WTC11 (cell line): Measurements from ENCODE around the gene AHSA1. TPM values are rescaled to one million over a fixed set of nuclear protein-coding genes. Genes with fewer than 3 reads are reported as not detected.

Source experiments
- ATAC-seq: fragments of 200-7000 bp; cut with Tn5 transposase; 2 replicates; pipeline ENCODE4 v1.10.0; 2021; ENCODE audit warnings: mild to moderate bottlenecking, moderate library complexity
- CTCF ChIA-PET: fragments of 300-600 bp; sonication (Branson Sonifier 250); formaldehyde crosslinking; loops from one replicate; lab custom pipeline; 2021; ENCODE audit warnings: antibody characterized with exemption; lab: Charles Lee
- POLR2A ChIA-PET: fragments of 350-600 bp; sonication (Branson Sonifier 250); formaldehyde crosslinking; loops from one replicate; lab custom pipeline; 2021; ENCODE audit warnings: antibody characterized with exemption; lab: Charles Lee
- DNase-seq: peaks from one replicate; pipeline ENCODE4 v3.0.0; 2021; ENCODE audit warnings: low spot score
- H3K27ac Mint-ChIP-seq: 2 replicates; pipeline ENCODE4 v1.8.0; 2021; ENCODE audit warnings: mixed read lengths
- H3K27me3 Mint-ChIP-seq: 2 replicates; pipeline ENCODE4 v1.8.0; 2021; ENCODE audit warnings: low read depth, mild to moderate bottlenecking, moderate library complexity, mixed read lengths
- H3K36me3 Mint-ChIP-seq: 2 replicates; pipeline ENCODE4 v1.8.0; 2021; ENCODE audit warnings: mixed read lengths
- H3K4me1 Mint-ChIP-seq: 2 replicates; pipeline ENCODE4 v1.8.0; 2022; ENCODE audit warnings: mixed read lengths
- H3K4me3 Mint-ChIP-seq: 2 replicates; pipeline ENCODE4 v1.8.0; 2021; ENCODE audit warnings: mild to moderate bottlenecking, moderate library complexity, mixed read lengths
- H3K9me3 Mint-ChIP-seq: 2 replicates; pipeline ENCODE4 v1.8.0; 2021; ENCODE audit warnings: mixed read lengths
- CBFB ChIP-seq: sonication (generic); formaldehyde crosslinking; IDR thresholded peaks from 2 replicates; pipeline ENCODE4 v1.8.1; 2022; ENCODE audit warnings: mild to moderate bottlenecking, low read depth, missing genetic modification reagents
- GRHL2 ChIP-seq: fragments of 250-450 bp; sonication (Bioruptor Pico); IDR thresholded peaks from 2 replicates; pipeline ENCODE4 v1.8.0; 2022; ENCODE audit warnings: mild to moderate bottlenecking, moderate library complexity; ENCODE audit not compliant: insufficient replicate concordance, severe bottlenecking
- IRF2 ChIP-seq: sonication (generic); formaldehyde crosslinking; IDR thresholded peaks from 2 replicates; pipeline ENCODE4 v1.8.0; 2022; ENCODE audit warnings: low read depth, missing genetic modification reagents, borderline replicate concordance
- JUN ChIP-seq: sonication (generic); formaldehyde crosslinking; IDR thresholded peaks from 2 replicates; pipeline ENCODE4 v1.8.0; 2023; ENCODE audit warnings: mild to moderate bottlenecking, missing genetic modification reagents
- MXD4 ChIP-seq: fragments of 250-450 bp; sonication (Bioruptor Pico); IDR thresholded peaks from 2 replicates; pipeline ENCODE4 v1.8.0; 2021; ENCODE audit warnings: mild to moderate bottlenecking, moderate library complexity, borderline replicate concordance
- NFE2L1 ChIP-seq: sonication (generic); formaldehyde crosslinking; IDR thresholded peaks from 2 replicates; pipeline ENCODE4 v1.8.1; 2023; ENCODE audit warnings: missing genetic modification reagents
- NR2C2 ChIP-seq: sonication (generic); formaldehyde crosslinking; IDR thresholded peaks from 2 replicates; pipeline ENCODE4 v1.8.0; 2022; ENCODE audit warnings: mild to moderate bottlenecking, missing genetic modification reagents
- NR3C1 ChIP-seq: sonication (generic); formaldehyde crosslinking; conservative IDR thresholded peaks from 2 replicates; pipeline ENCODE4 v1.8.1; 2023; ENCODE audit warnings: low read depth, mild to moderate bottlenecking, missing genetic modification reagents
- RELA ChIP-seq: sonication (generic); formaldehyde crosslinking; IDR thresholded peaks from 2 replicates; pipeline ENCODE4 v1.8.1; 2022; ENCODE audit warnings: missing genetic modification reagents, mild to moderate bottlenecking, borderline replicate concordance
- SOX15 ChIP-seq: fragments of 250-450 bp; sonication (Bioruptor Pico); IDR thresholded peaks from 2 replicates; pipeline ENCODE4 v1.9.0; 2021; ENCODE audit warnings: mild to moderate bottlenecking
- SP1 ChIP-seq: sonication (generic); formaldehyde crosslinking; conservative IDR thresholded peaks from 2 replicates; pipeline ENCODE4 v1.8.1; 2022; ENCODE audit warnings: missing genetic modification reagents
- ZNF263 ChIP-seq: sonication (generic); formaldehyde crosslinking; IDR thresholded peaks from 2 replicates; pipeline ENCODE4 v1.8.1; 2022; ENCODE audit warnings: low read depth, mild to moderate bottlenecking, moderate library complexity, missing genetic modification reagents
- ZNF317 ChIP-seq: sonication (generic); formaldehyde crosslinking; IDR thresholded peaks from 2 replicates; pipeline ENCODE4 v1.8.1; 2023; ENCODE audit warnings: low read depth, mild to moderate bottlenecking, moderate library complexity, missing genetic modification reagents, borderline replicate concordance
- total RNA-seq: library from RNA; stranded (reverse); gene quantifications from 3 replicates; pipeline ENCODE4 v1.2.3, GENCODE V29; 2021
- TF ChIP-seq, protein P1 (sequence below): sonication (generic); formaldehyde crosslinking; IDR thresholded peaks from 2 replicates; pipeline ENCODE4 v1.8.0; 2023; ENCODE audit warnings: missing genetic modification reagents, mild to moderate bottlenecking, borderline replicate concordance
- TF ChIP-seq, protein P2 (sequence below): sonication (generic); formaldehyde crosslinking; IDR thresholded peaks from 2 replicates; pipeline ENCODE4 v1.8.0; 2022; ENCODE audit warnings: missing genetic modification reagents
- TF ChIP-seq, protein P3 (sequence below): fragments of 250-450 bp; sonication (Bioruptor Pico); IDR thresholded peaks from 2 replicates; pipeline ENCODE4 v2.1.2; 2022; ENCODE audit warnings: mild to moderate bottlenecking, moderate library complexity
- TF ChIP-seq, protein P4 (sequence below): sonication (generic); formaldehyde crosslinking; IDR thresholded peaks from 2 replicates; pipeline ENCODE4 v1.8.1; 2022; ENCODE audit warnings: missing genetic modification reagents, borderline replicate concordance
- TF ChIP-seq, protein P5 (sequence below): fragments of 250-450 bp; sonication (Bioruptor Pico); IDR thresholded peaks from 2 replicates; pipeline ENCODE4 v1.9.0; 2021; ENCODE audit warnings: mild to moderate bottlenecking
- TF ChIP-seq, protein P6 (sequence below): fragments of 250-450 bp; sonication (Bioruptor Pico); conservative IDR thresholded peaks from 2 replicates; pipeline ENCODE4 v1.9.0; 2021; ENCODE audit warnings: mild to moderate bottlenecking

Gene AHSA1
- total RNA-seq, 1 experiment from 2014 or later: 186 TPM

DNA sequence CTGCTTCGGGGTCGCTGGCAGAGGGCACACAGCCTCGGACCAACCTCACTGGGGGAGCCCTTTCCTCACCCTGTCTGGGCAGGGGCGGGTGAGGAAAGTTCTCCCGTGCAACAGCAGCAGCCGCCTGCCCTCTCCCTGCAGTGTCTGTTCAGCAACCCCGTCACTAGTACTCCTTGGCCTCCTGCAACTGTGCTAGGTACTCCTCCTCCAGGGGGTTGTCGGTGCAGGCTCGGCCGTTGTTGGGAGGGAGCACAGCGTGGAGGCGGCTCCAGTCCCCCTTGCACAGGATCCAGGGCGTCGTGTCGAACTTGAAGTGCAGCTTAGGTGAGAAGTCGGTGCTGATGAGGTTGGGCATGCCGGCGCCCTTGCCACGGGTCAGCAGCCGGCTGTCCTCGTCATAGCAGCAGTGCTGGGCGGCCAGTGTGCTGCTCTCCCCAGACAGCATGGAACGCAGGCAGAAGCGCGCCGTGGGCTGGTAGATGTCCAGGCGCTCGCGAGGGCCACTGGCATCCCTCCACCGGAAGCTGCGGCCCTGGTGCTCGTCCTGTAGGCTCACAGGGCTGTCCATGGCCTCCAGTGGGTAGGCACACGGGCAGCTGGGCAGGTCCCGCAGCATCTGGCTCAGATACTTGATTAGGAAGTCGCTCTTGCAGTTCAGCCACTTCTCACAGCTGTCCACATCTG is 17.7 kb downstream of the AHSA1 start (continued):
- no peak for TF ChIP-seq NR3C1 (CRISPR knock-in tag)
- TF ChIP-seq MXD4 (CRISPR knock-in tag): no peak
- no peak for TF ChIP-seq ZNF317 (CRISPR knock-in tag)
- TF ChIP-seq, protein P1, sequence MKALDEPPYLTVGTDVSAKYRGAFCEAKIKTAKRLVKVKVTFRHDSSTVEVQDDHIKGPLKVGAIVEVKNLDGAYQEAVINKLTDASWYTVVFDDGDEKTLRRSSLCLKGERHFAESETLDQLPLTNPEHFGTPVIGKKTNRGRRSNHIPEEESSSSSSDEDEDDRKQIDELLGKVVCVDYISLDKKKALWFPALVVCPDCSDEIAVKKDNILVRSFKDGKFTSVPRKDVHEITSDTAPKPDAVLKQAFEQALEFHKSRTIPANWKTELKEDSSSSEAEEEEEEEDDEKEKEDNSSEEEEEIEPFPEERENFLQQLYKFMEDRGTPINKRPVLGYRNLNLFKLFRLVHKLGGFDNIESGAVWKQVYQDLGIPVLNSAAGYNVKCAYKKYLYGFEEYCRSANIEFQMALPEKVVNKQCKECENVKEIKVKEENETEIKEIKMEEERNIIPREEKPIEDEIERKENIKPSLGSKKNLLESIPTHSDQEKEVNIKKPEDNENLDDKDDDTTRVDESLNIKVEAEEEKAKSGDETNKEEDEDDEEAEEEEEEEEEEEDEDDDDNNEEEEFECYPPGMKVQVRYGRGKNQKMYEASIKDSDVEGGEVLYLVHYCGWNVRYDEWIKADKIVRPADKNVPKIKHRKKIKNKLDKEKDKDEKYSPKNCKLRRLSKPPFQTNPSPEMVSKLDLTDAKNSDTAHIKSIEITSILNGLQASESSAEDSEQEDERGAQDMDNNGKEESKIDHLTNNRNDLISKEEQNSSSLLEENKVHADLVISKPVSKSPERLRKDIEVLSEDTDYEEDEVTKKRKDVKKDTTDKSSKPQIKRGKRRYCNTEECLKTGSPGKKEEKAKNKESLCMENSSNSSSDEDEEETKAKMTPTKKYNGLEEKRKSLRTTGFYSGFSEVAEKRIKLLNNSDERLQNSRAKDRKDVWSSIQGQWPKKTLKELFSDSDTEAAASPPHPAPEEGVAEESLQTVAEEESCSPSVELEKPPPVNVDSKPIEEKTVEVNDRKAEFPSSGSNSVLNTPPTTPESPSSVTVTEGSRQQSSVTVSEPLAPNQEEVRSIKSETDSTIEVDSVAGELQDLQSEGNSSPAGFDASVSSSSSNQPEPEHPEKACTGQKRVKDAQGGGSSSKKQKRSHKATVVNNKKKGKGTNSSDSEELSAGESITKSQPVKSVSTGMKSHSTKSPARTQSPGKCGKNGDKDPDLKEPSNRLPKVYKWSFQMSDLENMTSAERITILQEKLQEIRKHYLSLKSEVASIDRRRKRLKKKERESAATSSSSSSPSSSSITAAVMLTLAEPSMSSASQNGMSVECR: no peak
- TF ChIP-seq ZNF263 (CRISPR knock-in tag): no peak
- no peak for TF ChIP-seq RELA (CRISPR knock-in tag)
- TF ChIP-seq, protein P2, sequence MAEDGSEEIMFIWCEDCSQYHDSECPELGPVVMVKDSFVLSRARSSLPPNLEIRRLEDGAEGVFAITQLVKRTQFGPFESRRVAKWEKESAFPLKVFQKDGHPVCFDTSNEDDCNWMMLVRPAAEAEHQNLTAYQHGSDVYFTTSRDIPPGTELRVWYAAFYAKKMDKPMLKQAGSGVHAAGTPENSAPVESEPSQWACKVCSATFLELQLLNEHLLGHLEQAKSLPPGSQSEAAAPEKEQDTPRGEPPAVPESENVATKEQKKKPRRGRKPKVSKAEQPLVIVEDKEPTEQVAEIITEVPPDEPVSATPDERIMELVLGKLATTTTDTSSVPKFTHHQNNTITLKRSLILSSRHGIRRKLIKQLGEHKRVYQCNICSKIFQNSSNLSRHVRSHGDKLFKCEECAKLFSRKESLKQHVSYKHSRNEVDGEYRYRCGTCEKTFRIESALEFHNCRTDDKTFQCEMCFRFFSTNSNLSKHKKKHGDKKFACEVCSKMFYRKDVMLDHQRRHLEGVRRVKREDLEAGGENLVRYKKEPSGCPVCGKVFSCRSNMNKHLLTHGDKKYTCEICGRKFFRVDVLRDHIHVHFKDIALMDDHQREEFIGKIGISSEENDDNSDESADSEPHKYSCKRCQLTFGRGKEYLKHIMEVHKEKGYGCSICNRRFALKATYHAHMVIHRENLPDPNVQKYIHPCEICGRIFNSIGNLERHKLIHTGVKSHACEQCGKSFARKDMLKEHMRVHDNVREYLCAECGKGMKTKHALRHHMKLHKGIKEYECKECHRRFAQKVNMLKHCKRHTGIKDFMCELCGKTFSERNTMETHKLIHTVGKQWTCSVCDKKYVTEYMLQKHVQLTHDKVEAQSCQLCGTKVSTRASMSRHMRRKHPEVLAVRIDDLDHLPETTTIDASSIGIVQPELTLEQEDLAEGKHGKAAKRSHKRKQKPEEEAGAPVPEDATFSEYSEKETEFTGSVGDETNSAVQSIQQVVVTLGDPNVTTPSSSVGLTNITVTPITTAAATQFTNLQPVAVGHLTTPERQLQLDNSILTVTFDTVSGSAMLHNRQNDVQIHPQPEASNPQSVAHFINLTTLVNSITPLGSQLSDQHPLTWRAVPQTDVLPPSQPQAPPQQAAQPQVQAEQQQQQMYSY (CRISPR knock-in tag): no peak

DNA sequence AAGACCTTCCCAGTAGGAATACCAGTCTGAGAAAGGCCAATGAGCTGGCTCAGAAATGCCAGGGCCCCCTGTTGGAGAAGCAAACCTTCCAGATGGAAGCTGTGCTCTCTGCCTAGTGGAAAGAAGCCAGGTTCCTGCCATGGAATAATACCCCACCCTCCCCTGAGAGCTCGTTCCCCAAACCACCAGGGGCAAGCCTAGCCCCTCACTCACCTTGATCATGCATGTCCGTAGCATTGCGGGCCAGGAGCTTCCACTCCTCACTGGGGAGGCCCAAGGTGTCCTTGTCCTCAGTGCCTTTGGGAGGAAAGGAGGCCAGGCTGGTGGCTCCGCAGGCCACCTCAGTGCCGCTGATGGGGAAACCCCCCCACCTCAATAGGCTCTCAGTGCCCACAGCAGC is 20.1 kb downstream of the AHSA1 start:
- DNase-seq (no peak), ATAC-seq (peak; percentile 36; the same call in 1 of the 2 replicates)
- ChIA-PET CTCF (interaction anchor here (0.6 to 2.0 kb wide), 3 partner anchors 19 to 1456 kb away, joined by 3 to 13 read pairs (median 5); partner anchors contain the start of gene ISM2), POLR2A (interaction anchor here (0.5 kb wide), 1 partner anchor 174 kb away, joined by 3 read pairs; no protein-coding TSS in a partner anchor)
- H3K27ac Mint-ChIP-seq: no peak overlapping the region
- H3K4me3 Mint-ChIP-seq: no peak overlapping the region
- H3K27me3 Mint-ChIP-seq: no peaks in the 10 kb centered on the region
- H3K9me3 Mint-ChIP-seq: no peaks in the 10 kb centered on the region
- H3K4me1 Mint-ChIP-seq: peaks cover 8% of the 10 kb centered on the region; the same call in 1 of the 2 replicates
- no peaks in the 10 kb centered on the region for H3K36me3 Mint-ChIP-seq
- TF ChIP-seq NFE2L1 (CRISPR knock-in tag): no peak
- no peak for TF ChIP-seq SP1
- no peak for TF ChIP-seq IRF2 (CRISPR knock-in tag)
- TF ChIP-seq SOX15 (CRISPR knock-in tag): no peak
- TF ChIP-seq, protein P3, sequence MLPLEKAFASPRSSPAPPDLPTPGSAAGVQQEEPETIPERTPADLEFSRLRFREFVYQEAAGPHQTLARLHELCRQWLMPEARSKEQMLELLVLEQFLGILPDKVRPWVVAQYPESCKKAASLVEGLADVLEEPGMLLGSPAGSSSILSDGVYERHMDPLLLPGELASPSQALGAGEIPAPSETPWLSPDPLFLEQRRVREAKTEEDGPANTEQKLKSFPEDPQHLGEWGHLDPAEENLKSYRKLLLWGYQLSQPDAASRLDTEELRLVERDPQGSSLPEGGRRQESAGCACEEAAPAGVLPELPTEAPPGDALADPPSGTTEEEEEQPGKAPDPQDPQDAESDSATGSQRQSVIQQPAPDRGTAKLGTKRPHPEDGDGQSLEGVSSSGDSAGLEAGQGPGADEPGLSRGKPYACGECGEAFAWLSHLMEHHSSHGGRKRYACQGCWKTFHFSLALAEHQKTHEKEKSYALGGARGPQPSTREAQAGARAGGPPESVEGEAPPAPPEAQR: no peak
- no peak for TF ChIP-seq NR2C2 (CRISPR knock-in tag)
- TF ChIP-seq, protein P4, sequence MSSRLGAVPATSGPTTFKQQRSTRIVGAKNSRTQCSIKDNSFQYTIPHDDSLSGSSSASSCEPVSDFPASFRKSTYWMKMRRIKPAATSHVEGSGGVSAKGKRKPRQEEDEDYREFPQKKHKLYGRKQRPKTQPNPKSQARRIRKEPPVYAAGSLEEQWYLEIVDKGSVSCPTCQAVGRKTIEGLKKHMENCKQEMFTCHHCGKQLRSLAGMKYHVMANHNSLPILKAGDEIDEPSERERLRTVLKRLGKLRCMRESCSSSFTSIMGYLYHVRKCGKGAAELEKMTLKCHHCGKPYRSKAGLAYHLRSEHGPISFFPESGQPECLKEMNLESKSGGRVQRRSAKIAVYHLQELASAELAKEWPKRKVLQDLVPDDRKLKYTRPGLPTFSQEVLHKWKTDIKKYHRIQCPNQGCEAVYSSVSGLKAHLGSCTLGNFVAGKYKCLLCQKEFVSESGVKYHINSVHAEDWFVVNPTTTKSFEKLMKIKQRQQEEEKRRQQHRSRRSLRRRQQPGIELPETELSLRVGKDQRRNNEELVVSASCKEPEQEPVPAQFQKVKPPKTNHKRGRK (CRISPR knock-in tag): no peak
- no peak for TF ChIP-seq JUN
- TF ChIP-seq, protein P5, sequence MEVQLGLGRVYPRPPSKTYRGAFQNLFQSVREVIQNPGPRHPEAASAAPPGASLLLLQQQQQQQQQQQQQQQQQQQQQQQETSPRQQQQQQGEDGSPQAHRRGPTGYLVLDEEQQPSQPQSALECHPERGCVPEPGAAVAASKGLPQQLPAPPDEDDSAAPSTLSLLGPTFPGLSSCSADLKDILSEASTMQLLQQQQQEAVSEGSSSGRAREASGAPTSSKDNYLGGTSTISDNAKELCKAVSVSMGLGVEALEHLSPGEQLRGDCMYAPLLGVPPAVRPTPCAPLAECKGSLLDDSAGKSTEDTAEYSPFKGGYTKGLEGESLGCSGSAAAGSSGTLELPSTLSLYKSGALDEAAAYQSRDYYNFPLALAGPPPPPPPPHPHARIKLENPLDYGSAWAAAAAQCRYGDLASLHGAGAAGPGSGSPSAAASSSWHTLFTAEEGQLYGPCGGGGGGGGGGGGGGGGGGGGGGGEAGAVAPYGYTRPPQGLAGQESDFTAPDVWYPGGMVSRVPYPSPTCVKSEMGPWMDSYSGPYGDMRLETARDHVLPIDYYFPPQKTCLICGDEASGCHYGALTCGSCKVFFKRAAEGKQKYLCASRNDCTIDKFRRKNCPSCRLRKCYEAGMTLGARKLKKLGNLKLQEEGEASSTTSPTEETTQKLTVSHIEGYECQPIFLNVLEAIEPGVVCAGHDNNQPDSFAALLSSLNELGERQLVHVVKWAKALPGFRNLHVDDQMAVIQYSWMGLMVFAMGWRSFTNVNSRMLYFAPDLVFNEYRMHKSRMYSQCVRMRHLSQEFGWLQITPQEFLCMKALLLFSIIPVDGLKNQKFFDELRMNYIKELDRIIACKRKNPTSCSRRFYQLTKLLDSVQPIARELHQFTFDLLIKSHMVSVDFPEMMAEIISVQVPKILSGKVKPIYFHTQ (CRISPR knock-in tag): no peak
- TF ChIP-seq CBFB: no peak
- TF ChIP-seq, protein P6, sequence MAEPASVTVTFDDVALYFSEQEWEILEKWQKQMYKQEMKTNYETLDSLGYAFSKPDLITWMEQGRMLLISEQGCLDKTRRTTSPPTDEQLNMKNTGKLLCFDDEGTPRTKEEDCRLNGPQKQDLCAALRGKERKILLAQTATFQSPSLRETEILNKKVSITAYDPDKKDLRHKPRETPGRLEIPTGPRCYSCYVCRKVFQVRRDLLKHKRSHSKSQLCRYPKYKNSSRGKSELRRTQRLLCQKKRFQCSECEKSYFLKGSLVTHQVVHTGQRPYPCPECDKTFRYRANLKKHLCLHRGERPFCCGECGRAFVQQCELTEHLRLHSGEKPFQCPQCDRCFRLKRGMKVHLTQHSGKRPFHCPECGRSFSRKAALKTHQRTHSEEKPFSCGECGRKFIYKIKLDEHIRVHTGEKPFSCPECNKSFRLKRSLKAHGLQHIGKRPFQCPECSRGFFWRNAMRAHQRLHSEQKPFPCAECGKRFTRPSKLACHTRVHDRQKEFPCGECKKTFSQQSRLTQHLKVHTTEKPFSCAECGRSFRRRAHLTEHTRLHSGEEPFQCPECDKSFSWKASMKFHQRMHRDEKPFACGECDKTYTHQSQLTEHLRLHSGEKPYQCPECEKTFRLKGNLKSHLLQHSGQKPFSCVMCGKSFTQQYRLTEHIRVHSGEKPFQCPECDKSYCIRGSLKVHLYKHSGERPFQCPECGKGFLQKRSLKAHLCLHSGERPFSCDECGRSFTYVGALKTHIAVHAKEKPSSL (CRISPR knock-in tag): no peak
- TF ChIP-seq GRHL2 (CRISPR knock-in tag): no peak
